PC-3 (cell line): ENCODE results near the gene THAP2. TPM values are rescaled to one million over a fixed set of nuclear protein-coding genes. Genes with fewer than 3 reads are reported as not detected.
A peak's percentile ranks its signal among the peaks of the same experiment; 100 is the strongest.

ENCODE experiments used
- ATAC-seq: fragments of 200-7000 bp; cut with Tn5 transposase; 2 replicates; pipeline ENCODE4 v1.9.1; 2020; ENCODE audit warnings: mild to moderate bottlenecking, moderate library complexity
- BruUV-seq: library from RNA; stranded (reverse); fragments of 400-500 nt; replicated peaks from 2 replicates; lab custom pipeline; 2021; lab: Mats Ljungman, UMichigan
- CTCF ChIA-PET: fragments of 300-600 bp; sonication (Branson Sonifier 250); formaldehyde crosslinking; loops from one replicate; lab custom pipeline; 2022; ENCODE audit warnings: antibody characterized with exemption; lab: Charles Lee
- POLR2A ChIA-PET: fragments of 300-600 bp; sonication (Branson Sonifier 250); formaldehyde crosslinking; loops from one replicate; lab custom pipeline; 2022; ENCODE audit warnings: antibody characterized with exemption; ENCODE audit not compliant: unreplicated experiment; lab: Charles Lee
- DNase-seq: peaks from one replicate; pipeline ENCODE4 v3.0.0-alpha.2; 2015
- H2AFZ ChIP-seq: fragments of 300-600 bp; sonication (generic); 2 replicates; pipeline ENCODE4 v1.6.0; 2016; ENCODE audit warnings: antibody characterized with exemption, low read length
- H3F3A ChIP-seq: fragments of 300-600 bp; sonication (generic); one replicate; pipeline ENCODE4 v1.6.0; 2017; ENCODE audit warnings: antibody characterized with exemption, low read length, control low read depth, mild to moderate bottlenecking; ENCODE audit not compliant: unreplicated experiment
- H3K27ac ChIP-seq: fragments of 300-600 bp; sonication (generic); 2 replicates; pipeline ENCODE4 v1.5.1; 2016; ENCODE audit warnings: mild to moderate bottlenecking, low read length
- H3K27me3 ChIP-seq: fragments of 300-600 bp; sonication (generic); 2 replicates; pipeline ENCODE4 v1.6.1; 2016; ENCODE audit warnings: low read length, mixed read lengths
- H3K36me3 ChIP-seq: fragments of 300-600 bp; sonication (generic); 2 replicates; pipeline ENCODE4 v1.6.1; 2016; ENCODE audit warnings: low read depth, mixed run types, low read length, mixed read lengths
- H3K4me1 ChIP-seq: fragments of 300-600 bp; sonication (generic); 2 replicates; pipeline ENCODE4 v1.5.1; 2016; ENCODE audit warnings: low read length; ENCODE audit not compliant: insufficient read depth
- H3K4me2 ChIP-seq: fragments of 300-600 bp; sonication (generic); 2 replicates; pipeline ENCODE4 v1.6.0; 2016; ENCODE audit warnings: low read length
- H3K4me3 ChIP-seq: fragments of 300-600 bp; sonication (generic); 2 replicates; pipeline ENCODE4 v1.5.1; 2016; ENCODE audit warnings: mild to moderate bottlenecking, low read length, mixed read lengths
- H3K79me2 ChIP-seq: fragments of 300-600 bp; sonication (generic); 2 replicates; pipeline ENCODE4 v1.6.1; 2017; ENCODE audit warnings: low read length, mixed read lengths
- H3K9ac ChIP-seq: fragments of 300-600 bp; sonication (generic); 2 replicates; pipeline ENCODE4 v1.6.0; 2016; ENCODE audit warnings: mild to moderate bottlenecking, low read length
- H3K9me2 ChIP-seq: fragments of 300-600 bp; sonication (generic); replicated peaks from 2 replicates; pipeline ENCODE4 v1.6.1; 2016; ENCODE audit warnings: mixed run types, low read length, mixed read lengths
- H3K9me3 ChIP-seq: fragments of 300-600 bp; sonication (generic); 2 replicates; pipeline ENCODE4 v1.6.1; 2016; ENCODE audit warnings: low read length, mixed read lengths
- H4K20me1 ChIP-seq: fragments of 300-600 bp; sonication (generic); 2 replicates; pipeline ENCODE4 v1.6.1; 2016; ENCODE audit warnings: low read length, mixed read lengths
- EZH2 ChIP-seq: fragments of 300-600 bp; sonication (generic); IDR thresholded peaks from one replicate; pipeline ENCODE4 v1.6.1; 2017; ENCODE audit warnings: antibody characterized with exemption, mild to moderate bottlenecking, low read length; ENCODE audit not compliant: unreplicated experiment
- EZH2phosphoT487 ChIP-seq: fragments of 300-600 bp; sonication (generic); IDR thresholded peaks from 2 replicates; pipeline ENCODE4 v1.6.1; 2018; ENCODE audit warnings: mild to moderate bottlenecking, antibody characterized with exemption, low read length, borderline replicate concordance
- intact Hi-C: fragments of 100-400 bp; cut with micrococcal nuclease; formaldehyde crosslinking; loops from 2 replicates; pipeline ENCODE4 v1.9.0; 2023
- total RNA-seq: library from RNA; depleted of rRNA; stranded (reverse); fragments of >200 nt; gene quantifications from 2 replicates; pipeline ENCODE4 v1.2.3, GENCODE V29; 2014
- TF ChIP-seq, protein P1 (sequence below): fragments of 300-600 bp; sonication (generic); conservative IDR thresholded peaks from 2 replicates; pipeline ENCODE4 v1.5.1; 2017; ENCODE audit warnings: antibody characterized with exemption, low read depth, mild to moderate bottlenecking, low read length

THAP2 gene
- total RNA-seq, 1 experiment from 2014 or later = 1.2 TPM

DNA sequence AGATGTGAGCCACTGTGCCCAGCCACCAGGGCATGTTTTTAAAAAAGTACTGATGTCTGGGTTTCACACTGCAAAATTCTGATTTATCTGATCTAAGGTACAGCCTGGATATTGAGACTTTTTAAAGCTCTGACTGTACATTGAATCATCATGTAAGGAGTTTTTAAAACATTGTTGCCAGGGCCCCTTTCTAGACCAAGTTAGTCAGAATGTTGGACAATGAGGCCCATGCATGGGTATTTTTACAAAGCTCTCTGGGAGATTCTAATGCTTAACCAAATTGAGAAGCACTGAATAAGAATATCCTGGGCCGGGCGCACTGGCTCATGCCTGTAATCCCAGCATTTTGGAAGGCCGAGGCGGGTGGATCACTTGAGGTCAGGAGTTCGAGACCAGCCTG is 38.5 kb downstream of the THAP2 start:
- TF ChIP-seq EZH2phosphoT487 (no peak), EZH2 (no peak)
- TF ChIP-seq, protein P1, sequence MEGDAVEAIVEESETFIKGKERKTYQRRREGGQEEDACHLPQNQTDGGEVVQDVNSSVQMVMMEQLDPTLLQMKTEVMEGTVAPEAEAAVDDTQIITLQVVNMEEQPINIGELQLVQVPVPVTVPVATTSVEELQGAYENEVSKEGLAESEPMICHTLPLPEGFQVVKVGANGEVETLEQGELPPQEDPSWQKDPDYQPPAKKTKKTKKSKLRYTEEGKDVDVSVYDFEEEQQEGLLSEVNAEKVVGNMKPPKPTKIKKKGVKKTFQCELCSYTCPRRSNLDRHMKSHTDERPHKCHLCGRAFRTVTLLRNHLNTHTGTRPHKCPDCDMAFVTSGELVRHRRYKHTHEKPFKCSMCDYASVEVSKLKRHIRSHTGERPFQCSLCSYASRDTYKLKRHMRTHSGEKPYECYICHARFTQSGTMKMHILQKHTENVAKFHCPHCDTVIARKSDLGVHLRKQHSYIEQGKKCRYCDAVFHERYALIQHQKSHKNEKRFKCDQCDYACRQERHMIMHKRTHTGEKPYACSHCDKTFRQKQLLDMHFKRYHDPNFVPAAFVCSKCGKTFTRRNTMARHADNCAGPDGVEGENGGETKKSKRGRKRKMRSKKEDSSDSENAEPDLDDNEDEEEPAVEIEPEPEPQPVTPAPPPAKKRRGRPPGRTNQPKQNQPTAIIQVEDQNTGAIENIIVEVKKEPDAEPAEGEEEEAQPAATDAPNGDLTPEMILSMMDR = no peak
- H4K20me1 ChIP-seq = no peaks in the 10 kb centered on the region
- H3F3A ChIP-seq = no peaks in the 10 kb centered on the region
- no peak overlapping the region for H3K27ac ChIP-seq
- H3K79me2 ChIP-seq = no peaks in the 10 kb centered on the region
- H3K36me3 ChIP-seq = peaks cover 11% of the 10 kb centered on the region
- intact Hi-C loops = no loop called here
- no peaks in the 10 kb centered on the region for H3K9me3 ChIP-seq
- POLR2A ChIA-PET = no interaction called here
- H3K9ac ChIP-seq = no peak overlapping the region
- no peak overlapping the region for H2AFZ ChIP-seq
- H3K27me3 ChIP-seq = no peaks in the 10 kb centered on the region
- no peak overlapping the region for H3K4me2 ChIP-seq
- H3K4me3 ChIP-seq = no peak overlapping the region
- DNase-seq = peak; percentile 26
- CTCF ChIA-PET = interaction anchor here (1.3 kb wide), 2 partner anchors 16 to 45 kb away, joined by 4 to 6 read pairs; partner anchors contain the start of gene TMEM19
- ATAC-seq = peak; percentile 66
- BruUV-seq = no TSS peak
- peaks cover 5% of the 10 kb centered on the region; the same call in 1 of the 2 replicates for H3K4me1 ChIP-seq
- H3K9me2 ChIP-seq = no peaks in the 10 kb centered on the region

GRCh38 chr12:71703206-71703605 is 39.1 kb downstream of the THAP2 start:
- CTCF ChIA-PET = interaction anchor here (1.3 kb wide), 2 partner anchors 17 to 44 kb away, joined by 4 to 6 read pairs; partner anchors contain the start of gene TMEM19

GRCh38 chr12:71704920-71705319 is 40.8 kb downstream of the THAP2 start:
- intact Hi-C loops = no loop called here
- POLR2A ChIA-PET = no interaction called here
- CTCF ChIA-PET = no interaction called here
- Histone ChIP-seq H3K4me1 (peaks cover 16% of the 10 kb centered on the region), H4K20me1 (no peaks in the 10 kb centered on the region), H3K4me3 (no peak overlapping the region), H3K36me3 (peaks cover 11% of the 10 kb centered on the region), H3F3A (no peaks in the 10 kb centered on the region), H3K79me2 (no peaks in the 10 kb centered on the region), H3K9ac (no peak overlapping the region), H3K27ac (no peak overlapping the region), H3K27me3 (no peaks in the 10 kb centered on the region), H3K4me2 (no peak overlapping the region), H2AFZ (no peak overlapping the region), H3K9me3 (no peaks in the 10 kb centered on the region), H3K9me2 (no peaks in the 10 kb centered on the region)
- ATAC-seq = no peak
- no TSS peak for BruUV-seq
- TF ChIP-seq EZH2 = no peak
- no peak for TF ChIP-seq EZH2phosphoT487
- TF ChIP-seq, protein P1 = no peak
- peak; percentile 33 for DNase-seq

More at GRCh38 chr12:71703206-71703605, 39.1 kb downstream of the THAP2 start:
- Histone ChIP-seq H3K4me2 (no peak overlapping the region), H3K4me1 (peaks cover 5% of the 10 kb centered on the region; the same call in 1 of the 2 replicates), H3K4me3 (no peak overlapping the region), H3F3A (no peaks in the 10 kb centered on the region), H3K27ac (no peak overlapping the region), H2AFZ (no peak overlapping the region), H3K9ac (no peak overlapping the region), H4K20me1 (no peaks in the 10 kb centered on the region), H3K79me2 (no peaks in the 10 kb centered on the region), H3K27me3 (no peaks in the 10 kb centered on the region), H3K36me3 (peaks cover 11% of the 10 kb centered on the region), H3K9me2 (no peaks in the 10 kb centered on the region), H3K9me3 (no peaks in the 10 kb centered on the region)
- intact Hi-C loops = no loop called here
- TF ChIP-seq EZH2 = no peak
- TF ChIP-seq, protein P1 = no peak
- no peak for TF ChIP-seq EZH2phosphoT487
- DNase-seq (no peak), ATAC-seq (no peak)
- POLR2A ChIA-PET = no interaction called here
- BruUV-seq = no TSS peak
